H1 (cell line): Measurements from ENCODE around the gene REM2. TPM values are rescaled to one million over a fixed set of nuclear protein-coding genes. Genes with fewer than 3 reads are reported as not detected.

Experiments
- CTCF ChIA-PET: fragments of 300-600 bp; sonication (Branson Sonifier 250); formaldehyde crosslinking; loops from one replicate; lab custom pipeline; 2021; ENCODE audit not compliant: partially characterized antibody; lab: Charles Lee
- POLR2A ChIA-PET: fragments of 300-600 bp; sonication (Branson Sonifier 250); formaldehyde crosslinking; loops from one replicate; lab custom pipeline; 2021; ENCODE audit warnings: inconsistent platforms; ENCODE audit not compliant: partially characterized antibody; lab: Charles Lee
- DNase-seq, 2 experiments: peaks; one replicate each; pipeline versions ENCODE4 v3.0.0 to v3.0.0-alpha.2; 2010 to 2022; ENCODE audit warnings: low spot score in 2 of 2, low read depth in 1 of 2, mixed read lengths in 1 of 2
- FAIRE-seq: peaks from 2 replicates; lab custom pipeline; 2011; peaks lifted over from hg19 to GRCh38; lab: Jason Lieb, UNC
- H2AFZ ChIP-seq: 2 replicates; pipeline ENCODE4 v1.8.1; 2012; ENCODE audit warnings: low read length, inconsistent platforms
- H2AK5ac ChIP-seq: 2 replicates; pipeline ENCODE4 v1.6.1; 2013; ENCODE audit warnings: low read depth, low read length
- H2BK120ac ChIP-seq: replicated peaks from 2 replicates; pipeline ENCODE3; 2013; ENCODE audit warnings: low read depth, low read length, inconsistent platforms
- H2BK12ac ChIP-seq: 2 replicates; pipeline ENCODE4 v1.6.1; 2013; ENCODE audit warnings: low read depth, low read length
- H2BK15ac ChIP-seq: 2 replicates; pipeline ENCODE4 v1.6.1; 2013; ENCODE audit warnings: low read length
- H2BK20ac ChIP-seq: 2 replicates; pipeline ENCODE4 v1.6.1; 2013; ENCODE audit warnings: low read length
- H2BK5ac ChIP-seq: 2 replicates; pipeline ENCODE4 v1.6.1; 2013; ENCODE audit warnings: low read depth, low read length
- H3K14ac ChIP-seq: 2 replicates; pipeline ENCODE4 v1.6.1; 2013; ENCODE audit warnings: inconsistent platforms; ENCODE audit not compliant: insufficient read length
- H3K18ac ChIP-seq: 2 replicates; pipeline ENCODE4 v1.6.1; 2013; ENCODE audit warnings: low read length; ENCODE audit errors: extremely low read depth
- H3K23ac ChIP-seq: 2 replicates; pipeline ENCODE4 v1.6.1; 2013; ENCODE audit warnings: inconsistent platforms; ENCODE audit not compliant: insufficient read length
- H3K23me2 ChIP-seq: 2 replicates; pipeline ENCODE4 v1.6.1; 2013; ENCODE audit warnings: low read depth, low read length
- H3K27ac ChIP-seq: 2 replicates; pipeline ENCODE4 v1.6.1; 2011; ENCODE audit warnings: low read depth, low read length, inconsistent platforms
- H3K27me3 ChIP-seq, 4 experiments: replicated peaks in 1 of 4; 1 replicate in 1 of 4; 2 replicates in 3 of 4; pipeline versions ENCODE4 v1.6.1 to v1.8.1; 2011 to 2013; ENCODE audit warnings: low read length in 3 of 4, mild to moderate bottlenecking in 3 of 4, inconsistent platforms in 2 of 4, mixed read lengths in 2 of 4, moderate library complexity in 1 of 4; ENCODE audit not compliant: control insufficient read depth in 3 of 4, insufficient read depth in 3 of 4; ENCODE audit errors: extremely low read depth in 1 of 4
- H3K36me3 ChIP-seq, 4 experiments: 2 replicates each; pipeline versions ENCODE4 v1.6.1 to v1.8.1; 2011 to 2013; ENCODE audit warnings: mild to moderate bottlenecking in 4 of 4, low read length in 3 of 4, moderate library complexity in 2 of 4, control low read depth in 1 of 4, inconsistent platforms in 1 of 4; ENCODE audit not compliant: insufficient read depth in 4 of 4, control insufficient read depth in 2 of 4
- H3K4ac ChIP-seq: replicated peaks from 2 replicates; pipeline ENCODE3; 2013; ENCODE audit warnings: low read length, low read depth, mixed read lengths, inconsistent platforms; ENCODE audit not compliant: insufficient read length
- H3K4me1 ChIP-seq, 4 experiments: replicated peaks in 1 of 4; 1 replicate in 1 of 4; 2 replicates in 3 of 4; pipeline versions ENCODE4 v1.6.1 to v1.8.1; 2011 to 2013; ENCODE audit warnings: low read length in 3 of 4, inconsistent platforms in 2 of 4, mixed read lengths in 1 of 4; ENCODE audit not compliant: insufficient read depth in 4 of 4, control insufficient read depth in 3 of 4
- H3K4me2 ChIP-seq, 2 experiments: 2 replicates each; pipeline versions ENCODE4 v1.6.1 to v1.8.1; 2011 to 2013; ENCODE audit warnings: low read depth in 2 of 2, low read length in 2 of 2, control low read depth in 1 of 2, inconsistent platforms in 1 of 2, mild to moderate bottlenecking in 1 of 2; ENCODE audit not compliant: insufficient read depth in 1 of 2
- H3K4me3 ChIP-seq, 4 experiments: fragments of 200-600, 300-600 bp in 1 of 4; sonication (generic), shearing (Covaris generic), sonication (Bioruptor Twin) in 1 of 4; 2 replicates each; pipeline versions ENCODE4 v1.5.1 to v1.8.1; 2011 to 2016; ENCODE audit warnings: low read length in 4 of 4, low read depth in 3 of 4, control low read depth in 2 of 4, inconsistent platforms in 2 of 4, mild to moderate bottlenecking in 2 of 4, mixed read lengths in 1 of 4, moderate library complexity in 1 of 4; ENCODE audit not compliant: insufficient read depth in 2 of 4; ENCODE audit errors: extremely low read depth in 1 of 4
- H3K56ac ChIP-seq: replicated peaks from 2 replicates; pipeline ENCODE3; 2013; ENCODE audit warnings: low read depth, mild to moderate bottlenecking, mixed read lengths, low read length, inconsistent platforms; ENCODE audit not compliant: insufficient read length
- H3K79me1 ChIP-seq: 2 replicates; pipeline ENCODE4 v1.6.1; 2013; ENCODE audit warnings: low read depth, low read length, control low read depth
- H3K79me2 ChIP-seq, 2 experiments: 2 replicates each; pipeline versions ENCODE4 v1.6.1 to v1.8.1; 2012 to 2013; ENCODE audit warnings: low read length in 2 of 2, mild to moderate bottlenecking in 2 of 2, inconsistent platforms in 1 of 2; ENCODE audit not compliant: insufficient read depth in 2 of 2, control insufficient read depth in 1 of 2
- H3K9ac ChIP-seq, 4 experiments: replicated peaks in 1 of 4; 1 replicate in 1 of 4; 2 replicates in 3 of 4; pipeline versions ENCODE4 v1.6.1 to v1.8.1; 2011 to 2013; ENCODE audit warnings: low read depth in 3 of 4, low read length in 3 of 4, control low read depth in 2 of 4, mild to moderate bottlenecking in 2 of 4, moderate library complexity in 2 of 4, inconsistent platforms in 1 of 4; ENCODE audit errors: extremely low read depth in 1 of 4
- H3K9me3 ChIP-seq, 2 experiments: 2 replicates each; pipeline versions ENCODE4 v1.6.1 to v1.8.1; 2012 to 2013; ENCODE audit warnings: mild to moderate bottlenecking in 2 of 2, moderate library complexity in 2 of 2, control low read depth in 1 of 2, inconsistent platforms in 1 of 2, low read depth in 1 of 2, low read length in 1 of 2, mixed read lengths in 1 of 2; ENCODE audit not compliant: insufficient read depth in 2 of 2
- H4K20me1 ChIP-seq, 2 experiments: replicated peaks in 1 of 2; 2 replicates each; pipeline versions ENCODE3 to v1.8.1; 2011 to 2013; ENCODE audit warnings: inconsistent platforms in 2 of 2, low read length in 2 of 2, mild to moderate bottlenecking in 1 of 2; ENCODE audit not compliant: insufficient read depth in 2 of 2, control insufficient read depth in 1 of 2
- H4K5ac ChIP-seq: 2 replicates; pipeline ENCODE4 v1.6.1; 2013; ENCODE audit warnings: low read length, low read depth, mixed read lengths, inconsistent platforms; ENCODE audit not compliant: insufficient read length
- H4K8ac ChIP-seq: 2 replicates; pipeline ENCODE4 v1.8.0; 2013; ENCODE audit warnings: mild to moderate bottlenecking, moderate library complexity, low read length, inconsistent platforms; ENCODE audit not compliant: insufficient read depth; ENCODE audit errors: extremely low read depth
- H4K91ac ChIP-seq: replicated peaks from 2 replicates; pipeline ENCODE3; 2013; ENCODE audit warnings: low read length, mixed read lengths, inconsistent platforms; ENCODE audit not compliant: insufficient read length
- CTCF ChIP-seq, 3 experiments: IDR thresholded peaks; 1 replicate in 2 of 3; 2 replicates in 1 of 3; pipeline versions ENCODE4 v1.5.1 to v1.6.1; 2011; ENCODE audit warnings: low read length in 3 of 3, mild to moderate bottlenecking in 3 of 3, inconsistent platforms in 2 of 3, low read depth in 1 of 3, moderate library complexity in 1 of 3; ENCODE audit not compliant: insufficient read depth in 1 of 3; ENCODE audit errors: control extremely low read depth in 1 of 3
- E2F6 ChIP-seq: IDR thresholded peaks from 2 replicates; pipeline ENCODE4 v1.6.1; 2012; ENCODE audit warnings: inconsistent platforms
- EZH2 ChIP-seq: fragments of 200-600 bp; sonication (generic); IDR thresholded peaks from 2 replicates; pipeline ENCODE4 v1.7.1; 2012; ENCODE audit warnings: low read depth, mild to moderate bottlenecking, moderate library complexity, low read length, inconsistent platforms; ENCODE audit not compliant: severe bottlenecking
- KDM4A ChIP-seq: IDR thresholded peaks from one replicate; pipeline ENCODE4 v1.7.1; 2012; ENCODE audit warnings: low read depth, mild to moderate bottlenecking, moderate library complexity, low read length, inconsistent platforms; ENCODE audit not compliant: severe bottlenecking
- POU5F1 ChIP-seq: IDR thresholded peaks from 2 replicates; pipeline ENCODE4 v1.6.1; 2011; ENCODE audit warnings: low read depth, mild to moderate bottlenecking, low read length, moderate library complexity
- SP2 ChIP-seq: IDR thresholded peaks from 2 replicates; pipeline ENCODE4 v1.6.1; 2012; ENCODE audit warnings: mild to moderate bottlenecking, low read length, inconsistent platforms
- SRF ChIP-seq: IDR thresholded peaks from 2 replicates; pipeline ENCODE4 v1.6.1; 2011; ENCODE audit warnings: mild to moderate bottlenecking, low read depth, low read length, moderate library complexity
- TAF1 ChIP-seq: IDR thresholded peaks from 2 replicates; pipeline ENCODE4 v1.6.1; 2011; ENCODE audit warnings: mild to moderate bottlenecking, low read depth, low read length
- TBP ChIP-seq: IDR thresholded peaks from 2 replicates; pipeline ENCODE4 v1.6.1; 2011; ENCODE audit warnings: low read depth, low read length, improper control_type of control experiment
- WGBS, 2 experiments: shearing (Covaris generic) in 1 of 2; methylation state at CpG; one replicate each; pipeline versions ENCODE4 v1.1.6 to v1.1.7; 2013 to 2015; ENCODE audit warnings: low lambda C conversion rate in 2 of 2, mixed read lengths in 2 of 2, inconsistent platforms in 1 of 2, low coverage in 1 of 2, missing lambda C conversion rate in 1 of 2; ENCODE audit not compliant: insufficient replicate concordance in 2 of 2, insufficient coverage in 1 of 2, insufficient read length in 1 of 2; ENCODE audit errors: extremely low coverage in 1 of 2, missing lambda C conversion rate in 1 of 2; 5-methylcytosine and 5-hydroxymethylcytosine counted together
- polyA plus RNA-seq, 7 experiments: library from polyadenylated mRNA; depleted of rRNA in 3 of 7; stranded (reverse) in 5 of 7; unstranded in 2 of 7; fragments of >200 nt in 5 of 7; fragments of 200-250 nt in 2 of 7; gene quantifications; 1 replicate in 5 of 7; 2 replicates in 1 of 7; 4 replicates in 1 of 7; pipeline versions ENCODE4 v1.2.1 to v1.2.3, GENCODE V29; 2011 to 2013; ENCODE audit warnings: missing spikeins in 2 of 7, mixed read lengths in 2 of 7
- total RNA-seq: library from RNA; stranded (reverse); fragmentation: NEBNext Ultra II Directional; extraction: Animal tissue kit (Norgen Biotek cat#: 25700); gene quantifications from 2 replicates; pipeline ENCODE4 v1.2.1, GENCODE V29; 2021

The REM2 gene
- total and polyA plus RNA-seq, 2 of the 8 experiments (the other 6 are each of a cell fraction or from before 2014, with no cell fraction given), result 1.00 to 1.1 TPM

- Histone ChIP-seq H3K27me3 (peaks cover 0 to 17% (median 11%) of the 10 kb centered on the region in 4 experiments; a peak in 6 of 7 replicates), H3K4ac (no peak overlapping the region), H3K23me2 (peaks cover 14% of the 10 kb centered on the region), H2BK20ac (0 out of 2 replicates have a peak overlapping the region, but pooled peaks have one; percentile 48), H3K4me3 (0 out of 8 replicates have a peak overlapping the region, but pooled peaks of 1 of the 4 experiments have one; percentile 55), H3K23ac (no peak overlapping the region), H3K36me3 (no peaks in the 10 kb centered on the region; a peak in 1 of 8 replicates), H2BK120ac (no peak overlapping the region), H2BK12ac (0 out of 2 replicates have a peak overlapping the region, but pooled peaks have one; percentile 43), H3K4me1 (peaks cover 7 to 21% (median 11%) of the 10 kb centered on the region in 4 experiments), H2BK15ac (no peak overlapping the region; the same call in 1 of the 2 replicates), H3K79me1 (no peaks in the 10 kb centered on the region), H2AK5ac (no peak overlapping the region), H2BK5ac (peak overlapping the region; percentile 60; the same call in 1 of the 2 replicates), H2AFZ (no peak overlapping the region), H4K5ac (no peak overlapping the region), H3K14ac (no peak overlapping the region), H3K56ac (no peak overlapping the region), H3K4me2 (peak overlapping the region in 1 of 2 experiments; percentile 75; a peak in 1 of 4 replicates), H3K79me2 (no peaks in the 10 kb centered on the region), H3K9me3 (no peaks in the 10 kb centered on the region), H3K27ac (no peak overlapping the region), H3K18ac (no peak overlapping the region), H4K91ac (no peak overlapping the region), H3K9ac (0 out of 7 replicates have a peak overlapping the region, but pooled peaks of 1 of the 4 experiments have one; percentile 24), H4K20me1 (no peaks in the 10 kb centered on the region), H4K8ac (no peak overlapping the region)
- CTCF ChIA-PET, result interaction anchor here (0.6 to 56.0 kb wide), 15 partner anchors 10 to 317 kb away, joined by 3 to 1562 read pairs (median 4); partner anchors contain the start of genes LRP10, MMP14, MRPL52 and SLC7A7
- POLR2A ChIA-PET, result interaction anchor here (1.1 to 7.2 kb wide), 10 partner anchors 8 to 108 kb away, joined by 3 to 54 read pairs (median 12); partner anchors contain the start of genes LRP10, PRMT5 and RBM23
- FAIRE-seq, result no peak
- no peak for DNase-seq
- WGBS, 2 experiments, result 81% methylated on average over 7 of the region's 7 CpGs; no CpG with 5 or more reads in 1 of the 2 experiments
- TF ChIP-seq SP2, result no peak
- no peak for TF ChIP-seq TAF1
- TF ChIP-seq SRF, result no peak
- no peak for TF ChIP-seq TBP
- TF ChIP-seq CTCF (IDR thresholded peaks at IDR 0.05; ENCODE audit: control extremely low read depth in 1 of 3, insufficient read depth in 1 of 3, low read depth in 1 of 3, low read length in 3 of 3), result no peak
- TF ChIP-seq E2F6, result no peak
- no peak for TF ChIP-seq KDM4A
- no peak for TF ChIP-seq EZH2
- TF ChIP-seq POU5F1, result no peak
Measured at GRCh38 chr14:22882064-22882463, 958 bp upstream of the REM2 start.
